ENCODE measurements around the gene TDRD9. TPM values are rescaled to one million over a fixed set of nuclear protein-coding genes. Genes with fewer than 3 reads are reported as not detected.

Gene TDRD9
- polyA plus RNA-seq, 1 donor from 2014 or later: 15.9 TPM

DNA sequence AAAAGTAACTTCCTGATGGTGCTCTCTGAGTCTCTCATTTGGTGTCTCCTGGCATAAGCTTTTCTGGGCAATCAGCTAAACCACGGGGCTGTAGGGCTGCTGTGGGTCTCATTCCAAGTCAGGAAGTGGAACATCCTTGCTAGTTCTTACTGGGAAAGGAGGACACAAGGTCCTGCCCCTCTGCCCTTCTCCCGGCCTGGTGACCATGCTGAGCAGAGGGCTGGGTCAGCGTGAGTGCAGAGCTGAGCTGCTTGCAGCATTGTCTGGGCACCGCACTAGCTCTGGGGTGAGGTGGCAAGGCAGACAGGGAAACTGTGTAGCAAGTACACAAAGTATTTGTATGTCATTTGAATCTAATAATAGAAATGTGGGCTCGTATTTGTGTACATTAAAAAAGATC lies 112.3 kb downstream of the TDRD9 start:
- no peak overlapping the region for H3K4me2 ChIP-seq (ENCODE audit: low read length)
- no peaks in the 10 kb centered on the region for H3K9me3 ChIP-seq (ENCODE audit: low read length)
- no peak overlapping the region for H3K9ac ChIP-seq (ENCODE audit: low read length)
- H4K20me1 ChIP-seq (ENCODE audit: insufficient read depth): no peaks in the 10 kb centered on the region
- H3K79me2 ChIP-seq (replicated peaks; ENCODE audit: insufficient read depth, low read length): no peaks in the 10 kb centered on the region
- H2AFZ ChIP-seq (ENCODE audit: low read depth, low read length): no peak overlapping the region
- H3F3A ChIP-seq (ENCODE audit: insufficient read depth, low read length, poor library complexity, severe bottlenecking): no peaks in the 10 kb centered on the region
- no peaks in the 10 kb centered on the region for H3K9me2 ChIP-seq (ENCODE audit: insufficient read depth, low read length)
- no peak overlapping the region for H3K4me3 ChIP-seq (ENCODE audit: low read length)
- no peak overlapping the region for H3K27ac ChIP-seq (ENCODE audit: low read length)
- H3K27me3 ChIP-seq (ENCODE audit: insufficient read depth, low read depth, low read length): no peaks in the 10 kb centered on the region
- TF ChIP-seq EZH2 (IDR thresholded peaks at IDR 0.05; ENCODE audit: borderline replicate concordance, insufficient read depth, low read length, poor library complexity, severe bottlenecking) (no peak), MXI1 (conservative IDR thresholded peaks at IDR 0.05; ENCODE audit: poor library complexity, severe bottlenecking) (no peak), SMC3 (conservative IDR thresholded peaks at IDR 0.05; ENCODE audit: poor library complexity) (no peak), TAF1 (IDR thresholded peaks at IDR 0.05; ENCODE audit: low read depth) (no peak), RAD21 (conservative IDR thresholded peaks at IDR 0.05) (no peak)
- TF ChIP-seq, protein P1, sequence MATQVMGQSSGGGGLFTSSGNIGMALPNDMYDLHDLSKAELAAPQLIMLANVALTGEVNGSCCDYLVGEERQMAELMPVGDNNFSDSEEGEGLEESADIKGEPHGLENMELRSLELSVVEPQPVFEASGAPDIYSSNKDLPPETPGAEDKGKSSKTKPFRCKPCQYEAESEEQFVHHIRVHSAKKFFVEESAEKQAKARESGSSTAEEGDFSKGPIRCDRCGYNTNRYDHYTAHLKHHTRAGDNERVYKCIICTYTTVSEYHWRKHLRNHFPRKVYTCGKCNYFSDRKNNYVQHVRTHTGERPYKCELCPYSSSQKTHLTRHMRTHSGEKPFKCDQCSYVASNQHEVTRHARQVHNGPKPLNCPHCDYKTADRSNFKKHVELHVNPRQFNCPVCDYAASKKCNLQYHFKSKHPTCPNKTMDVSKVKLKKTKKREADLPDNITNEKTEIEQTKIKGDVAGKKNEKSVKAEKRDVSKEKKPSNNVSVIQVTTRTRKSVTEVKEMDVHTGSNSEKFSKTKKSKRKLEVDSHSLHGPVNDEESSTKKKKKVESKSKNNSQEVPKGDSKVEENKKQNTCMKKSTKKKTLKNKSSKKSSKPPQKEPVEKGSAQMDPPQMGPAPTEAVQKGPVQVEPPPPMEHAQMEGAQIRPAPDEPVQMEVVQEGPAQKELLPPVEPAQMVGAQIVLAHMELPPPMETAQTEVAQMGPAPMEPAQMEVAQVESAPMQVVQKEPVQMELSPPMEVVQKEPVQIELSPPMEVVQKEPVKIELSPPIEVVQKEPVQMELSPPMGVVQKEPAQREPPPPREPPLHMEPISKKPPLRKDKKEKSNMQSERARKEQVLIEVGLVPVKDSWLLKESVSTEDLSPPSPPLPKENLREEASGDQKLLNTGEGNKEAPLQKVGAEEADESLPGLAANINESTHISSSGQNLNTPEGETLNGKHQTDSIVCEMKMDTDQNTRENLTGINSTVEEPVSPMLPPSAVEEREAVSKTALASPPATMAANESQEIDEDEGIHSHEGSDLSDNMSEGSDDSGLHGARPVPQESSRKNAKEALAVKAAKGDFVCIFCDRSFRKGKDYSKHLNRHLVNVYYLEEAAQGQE (IDR thresholded peaks at IDR 0.05; ENCODE audit: borderline replicate concordance): no peak
- H3K36me3 ChIP-seq (ENCODE audit: insufficient read depth, low read length): no peaks in the 10 kb centered on the region

DNA sequence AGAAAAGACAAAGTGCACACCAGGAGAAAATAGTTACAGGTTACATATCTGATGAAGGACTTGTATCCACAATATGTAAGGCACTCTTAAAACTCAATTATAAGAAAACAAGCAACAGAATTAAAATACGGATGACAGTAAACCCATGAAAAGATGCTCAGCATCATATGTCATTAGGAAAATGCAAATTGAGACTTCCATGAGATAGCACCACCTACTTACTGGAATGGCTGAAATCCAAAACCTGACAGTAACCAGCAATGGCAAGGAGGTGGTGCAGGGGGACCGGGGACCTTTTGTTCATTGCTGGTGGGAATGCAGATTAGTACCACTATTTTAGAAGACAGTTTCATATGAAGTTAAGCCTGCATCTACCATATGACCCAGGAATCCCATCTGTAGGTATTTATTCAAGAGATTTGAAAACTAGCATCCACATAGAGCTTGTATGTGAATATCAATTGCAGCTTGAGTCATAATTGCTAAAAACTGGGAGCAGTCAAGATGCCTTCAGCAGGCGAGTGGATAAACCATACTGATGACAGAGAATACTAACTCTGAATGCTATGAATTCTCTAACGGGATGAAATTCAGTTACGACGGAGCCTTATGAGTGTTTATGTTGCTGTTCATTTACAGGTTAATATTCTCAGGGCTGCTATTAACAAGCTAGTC lies 113.3 kb downstream of the TDRD9 start:
- Histone ChIP-seq H3K9me3 (ENCODE audit: low read length) (no peaks in the 10 kb centered on the region), H2AFZ (ENCODE audit: low read depth, low read length) (no peak overlapping the region), H3K4me2 (ENCODE audit: low read length) (no peak overlapping the region), H3K4me3 (ENCODE audit: low read length) (no peak overlapping the region), H4K20me1 (ENCODE audit: insufficient read depth) (no peaks in the 10 kb centered on the region), H3K9ac (ENCODE audit: low read length) (no peak overlapping the region), H3K79me2 (replicated peaks; ENCODE audit: insufficient read depth, low read length) (no peaks in the 10 kb centered on the region), H3K9me2 (ENCODE audit: insufficient read depth, low read length) (no peaks in the 10 kb centered on the region), H3K27ac (ENCODE audit: low read length) (no peak overlapping the region), H3F3A (ENCODE audit: insufficient read depth, low read length, poor library complexity, severe bottlenecking) (no peaks in the 10 kb centered on the region), H3K27me3 (ENCODE audit: insufficient read depth, low read depth, low read length) (no peaks in the 10 kb centered on the region), H3K36me3 (ENCODE audit: insufficient read depth, low read length) (no peaks in the 10 kb centered on the region)
- TF ChIP-seq, protein P1 (IDR thresholded peaks at IDR 0.05; ENCODE audit: borderline replicate concordance): no peak
- TF ChIP-seq POLR2AphosphoS5 (IDR thresholded peaks at IDR 0.05) (no peak), TAF1 (IDR thresholded peaks at IDR 0.05; ENCODE audit: low read depth) (no peak), EZH2 (IDR thresholded peaks at IDR 0.05; ENCODE audit: borderline replicate concordance, insufficient read depth, low read length, poor library complexity, severe bottlenecking) (no peak), MXI1 (conservative IDR thresholded peaks at IDR 0.05; ENCODE audit: poor library complexity, severe bottlenecking) (no peak), EP300 (conservative IDR thresholded peaks at IDR 0.05; ENCODE audit: poor library complexity, severe bottlenecking) (no peak), RAD21 (conservative IDR thresholded peaks at IDR 0.05) (no peak), SMC3 (conservative IDR thresholded peaks at IDR 0.05; ENCODE audit: poor library complexity) (no peak)
- TF ChIP-seq, protein P2, sequence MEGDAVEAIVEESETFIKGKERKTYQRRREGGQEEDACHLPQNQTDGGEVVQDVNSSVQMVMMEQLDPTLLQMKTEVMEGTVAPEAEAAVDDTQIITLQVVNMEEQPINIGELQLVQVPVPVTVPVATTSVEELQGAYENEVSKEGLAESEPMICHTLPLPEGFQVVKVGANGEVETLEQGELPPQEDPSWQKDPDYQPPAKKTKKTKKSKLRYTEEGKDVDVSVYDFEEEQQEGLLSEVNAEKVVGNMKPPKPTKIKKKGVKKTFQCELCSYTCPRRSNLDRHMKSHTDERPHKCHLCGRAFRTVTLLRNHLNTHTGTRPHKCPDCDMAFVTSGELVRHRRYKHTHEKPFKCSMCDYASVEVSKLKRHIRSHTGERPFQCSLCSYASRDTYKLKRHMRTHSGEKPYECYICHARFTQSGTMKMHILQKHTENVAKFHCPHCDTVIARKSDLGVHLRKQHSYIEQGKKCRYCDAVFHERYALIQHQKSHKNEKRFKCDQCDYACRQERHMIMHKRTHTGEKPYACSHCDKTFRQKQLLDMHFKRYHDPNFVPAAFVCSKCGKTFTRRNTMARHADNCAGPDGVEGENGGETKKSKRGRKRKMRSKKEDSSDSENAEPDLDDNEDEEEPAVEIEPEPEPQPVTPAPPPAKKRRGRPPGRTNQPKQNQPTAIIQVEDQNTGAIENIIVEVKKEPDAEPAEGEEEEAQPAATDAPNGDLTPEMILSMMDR (IDR thresholded peaks at IDR 0.05; ENCODE audit: poor library complexity, severe bottlenecking): no peak

Measured in neural cell (in vitro differentiated cells).